Measurements from ENCODE around the gene METTL2A. TPM values are rescaled to one million over a fixed set of nuclear protein-coding genes. Genes with fewer than 3 reads are reported as not detected.
"Not testable (repeated sequence)": the region's sequence is repeated elsewhere in the genome, so short reads cannot be mapped to it uniquely, and the experiment has no call there.

Gene METTL2A
- total and polyA plus RNA-seq, 4 experiments from 2014 or later: 8.9 to 19.1 (median 16.5) TPM

- H3K36me3 ChIP-seq (ENCODE audit: insufficient read depth, low read length); H3K9me3 ChIP-seq (ENCODE audit: control insufficient read depth in 1 of 2, low read length in 2 of 2); H3K9me3 Mint-ChIP-seq; intact Hi-C loops (cut with micrococcal nuclease); H3K4me3 Mint-ChIP-seq; DNase-seq; CTCF ChIA-PET (ENCODE audit: partially characterized antibody); H3K4me1 ChIP-seq (ENCODE audit: insufficient read depth, low read length); H3K27me3 ChIP-seq (ENCODE audit: insufficient read depth, low read length); H3K4me3 ChIP-seq (ENCODE audit: low read length in 2 of 2); POLR2A ChIA-PET (ENCODE audit: partially characterized antibody); H3K27ac Mint-ChIP-seq; H3K27ac ChIP-seq (ENCODE audit: low read depth, low read length); H3K36me3 Mint-ChIP-seq; H3K4me1 Mint-ChIP-seq: not testable (repeated sequence)
- peaks cover 10 to 13% of the 10 kb centered on the region in 2 donors for H3K27me3 Mint-ChIP-seq
Measured at GRCh38 chr17:62413090-62413489, 10.6 kb upstream of the METTL2A start.

- H3K9me3 Mint-ChIP-seq; H3K9me3 ChIP-seq (ENCODE audit: control insufficient read depth in 1 of 2, low read length in 2 of 2); H3K27ac ChIP-seq (ENCODE audit: low read depth, low read length); H3K4me3 ChIP-seq (ENCODE audit: low read length in 2 of 2); intact Hi-C loops (cut with micrococcal nuclease); H3K4me3 Mint-ChIP-seq; H3K27me3 Mint-ChIP-seq; DNase-seq; H3K36me3 ChIP-seq (ENCODE audit: insufficient read depth, low read length); H3K27ac Mint-ChIP-seq; H3K27me3 ChIP-seq (ENCODE audit: insufficient read depth, low read length); POLR2A ChIA-PET (ENCODE audit: partially characterized antibody): not testable (repeated sequence)
- peaks cover 7 to 31% of the 10 kb centered on the region in 2 donors for H3K36me3 Mint-ChIP-seq
- CTCF ChIA-PET (ENCODE audit: partially characterized antibody): interaction anchor here (0.6 kb wide), 1 partner anchor 562 kb away, joined by 5 read pairs; no protein-coding TSS in a partner anchor
- peaks cover 12% of the 10 kb centered on the region for H3K4me1 ChIP-seq (ENCODE audit: insufficient read depth, low read length)
- peaks cover 15 to 32% (median 25%) of the 10 kb centered on the region in 4 donors for H3K4me1 Mint-ChIP-seq
Measured at GRCh38 chr17:62426214-62426613, 2.5 kb downstream of the METTL2A start.

GRCh38 chr17:62435251-62435650 is 11.6 kb downstream of the METTL2A start:
- peaks cover 19 to 34% of the 10 kb centered on the region in 2 donors for H3K36me3 Mint-ChIP-seq

GRCh38 chr17:62441181-62441580 is 17.5 kb downstream of the METTL2A start:
- H3K4me1 ChIP-seq (ENCODE audit: insufficient read depth, low read length); H3K27me3 Mint-ChIP-seq; H3K27ac ChIP-seq (ENCODE audit: low read depth, low read length); H3K27ac Mint-ChIP-seq; H3K4me1 Mint-ChIP-seq; CTCF ChIA-PET (ENCODE audit: partially characterized antibody); H3K4me3 Mint-ChIP-seq; H3K27me3 ChIP-seq (ENCODE audit: insufficient read depth, low read length); DNase-seq; H3K9me3 Mint-ChIP-seq; intact Hi-C loops (cut with micrococcal nuclease); H3K9me3 ChIP-seq (ENCODE audit: control insufficient read depth in 1 of 2, low read length in 2 of 2); H3K4me3 ChIP-seq (ENCODE audit: low read length in 2 of 2); POLR2A ChIA-PET (ENCODE audit: partially characterized antibody); H3K36me3 ChIP-seq (ENCODE audit: insufficient read depth, low read length): not testable (repeated sequence)
- peaks cover 27 to 39% of the 10 kb centered on the region in 2 donors for H3K36me3 Mint-ChIP-seq

More at GRCh38 chr17:62435251-62435650, 11.6 kb downstream of the METTL2A start:
- H3K27ac Mint-ChIP-seq; intact Hi-C loops (cut with micrococcal nuclease); H3K9me3 ChIP-seq (ENCODE audit: control insufficient read depth in 1 of 2, low read length in 2 of 2); H3K9me3 Mint-ChIP-seq; H3K4me1 ChIP-seq (ENCODE audit: insufficient read depth, low read length); H3K4me3 ChIP-seq (ENCODE audit: low read length in 2 of 2); H3K4me1 Mint-ChIP-seq; DNase-seq; CTCF ChIA-PET (ENCODE audit: partially characterized antibody); H3K36me3 ChIP-seq (ENCODE audit: insufficient read depth, low read length); H3K27me3 ChIP-seq (ENCODE audit: insufficient read depth, low read length); H3K27ac ChIP-seq (ENCODE audit: low read depth, low read length); POLR2A ChIA-PET (ENCODE audit: partially characterized antibody); H3K4me3 Mint-ChIP-seq; H3K27me3 Mint-ChIP-seq: not testable (repeated sequence)

- Mint-ChIP-seq H3K36me3 (peaks cover 41 to 51% of the 10 kb centered on the region in 2 donors), H3K4me3 (no peak overlapping the region), H3K4me1 (no peaks in the 10 kb centered on the region), H3K27ac (no peak overlapping the region), H3K9me3 (no peaks in the 10 kb centered on the region), H3K27me3 (no peaks in the 10 kb centered on the region)
- ChIA-PET CTCF (ENCODE audit: partially characterized antibody) (no interaction called here), POLR2A (ENCODE audit: partially characterized antibody) (no interaction called here)
- no peaks in the 10 kb centered on the region for H3K9me3 ChIP-seq (ENCODE audit: control insufficient read depth in 1 of 2, low read length in 2 of 2)
- H3K4me1 ChIP-seq (ENCODE audit: insufficient read depth, low read length): no peaks in the 10 kb centered on the region
- no peak overlapping the region for H3K4me3 ChIP-seq (ENCODE audit: low read length in 2 of 2)
- no peak for DNase-seq
- H3K27ac ChIP-seq (ENCODE audit: low read depth, low read length): no peak overlapping the region
- H3K27me3 ChIP-seq (ENCODE audit: insufficient read depth, low read length): no peaks in the 10 kb centered on the region
- peaks cover 10% of the 10 kb centered on the region for H3K36me3 ChIP-seq (ENCODE audit: insufficient read depth, low read length)
- intact Hi-C loops (cut with micrococcal nuclease): no loop called here
Measured at GRCh38 chr17:62444063-62444462, 20.4 kb downstream of the METTL2A start.

GRCh38 chr17:62445791-62446190 is 22.1 kb downstream of the METTL2A start:
- H3K9me3 Mint-ChIP-seq; H3K27me3 ChIP-seq (ENCODE audit: insufficient read depth, low read length); CTCF ChIA-PET (ENCODE audit: partially characterized antibody); H3K36me3 ChIP-seq (ENCODE audit: insufficient read depth, low read length); H3K27ac Mint-ChIP-seq; H3K27ac ChIP-seq (ENCODE audit: low read depth, low read length); H3K9me3 ChIP-seq (ENCODE audit: control insufficient read depth in 1 of 2, low read length in 2 of 2); POLR2A ChIA-PET (ENCODE audit: partially characterized antibody); H3K4me1 Mint-ChIP-seq; DNase-seq; H3K27me3 Mint-ChIP-seq; intact Hi-C loops (cut with micrococcal nuclease); H3K4me3 Mint-ChIP-seq; H3K4me3 ChIP-seq (ENCODE audit: low read length in 2 of 2); H3K4me1 ChIP-seq (ENCODE audit: insufficient read depth, low read length): not testable (repeated sequence)
- H3K36me3 Mint-ChIP-seq: peaks cover 36 to 51% of the 10 kb centered on the region in 2 donors

- CTCF ChIA-PET (ENCODE audit: partially characterized antibody); H3K27me3 ChIP-seq (ENCODE audit: insufficient read depth, low read length); H3K4me1 ChIP-seq (ENCODE audit: insufficient read depth, low read length); H3K27me3 Mint-ChIP-seq; H3K36me3 ChIP-seq (ENCODE audit: insufficient read depth, low read length); POLR2A ChIA-PET (ENCODE audit: partially characterized antibody); H3K9me3 ChIP-seq (ENCODE audit: control insufficient read depth in 1 of 2, low read length in 2 of 2); H3K27ac ChIP-seq (ENCODE audit: low read depth, low read length); H3K27ac Mint-ChIP-seq; H3K4me3 ChIP-seq (ENCODE audit: low read length in 2 of 2); H3K9me3 Mint-ChIP-seq; H3K4me1 Mint-ChIP-seq; intact Hi-C loops (cut with micrococcal nuclease); DNase-seq; H3K4me3 Mint-ChIP-seq: not testable (repeated sequence)
- peaks cover 18 to 23% of the 10 kb centered on the region in 2 donors for H3K36me3 Mint-ChIP-seq
Measured at GRCh38 chr17:62452195-62452594, 28.5 kb downstream of the METTL2A start.

- H3K4me3 Mint-ChIP-seq; H3K36me3 ChIP-seq (ENCODE audit: insufficient read depth, low read length); H3K27ac ChIP-seq (ENCODE audit: low read depth, low read length); POLR2A ChIA-PET (ENCODE audit: partially characterized antibody); H3K4me3 ChIP-seq (ENCODE audit: low read length in 2 of 2); H3K27me3 ChIP-seq (ENCODE audit: insufficient read depth, low read length); H3K27ac Mint-ChIP-seq; CTCF ChIA-PET (ENCODE audit: partially characterized antibody); DNase-seq; H3K9me3 Mint-ChIP-seq; H3K9me3 ChIP-seq (ENCODE audit: control insufficient read depth in 1 of 2, low read length in 2 of 2); H3K4me1 ChIP-seq (ENCODE audit: insufficient read depth, low read length); intact Hi-C loops (cut with micrococcal nuclease); H3K4me1 Mint-ChIP-seq; H3K27me3 Mint-ChIP-seq: not testable (repeated sequence)
- peaks cover 10 to 16% of the 10 kb centered on the region in 2 donors for H3K36me3 Mint-ChIP-seq
Measured at GRCh38 chr17:62453041-62453440, 29.3 kb downstream of the METTL2A start.

Data from CD4-positive, alpha-beta memory T cell (primary cell).